HG02798 (cell line): Measurements from ENCODE around the gene ZNF831.

Source experiments
- ATAC-seq: cut with Tn5 transposase; IDR thresholded peaks from one replicate; pipeline ENCODE4 v1.9.1; 2021; ENCODE audit warnings: mild to moderate bottlenecking; ENCODE audit not compliant: unreplicated experiment, poor library complexity

ZNF831 gene

DNA sequence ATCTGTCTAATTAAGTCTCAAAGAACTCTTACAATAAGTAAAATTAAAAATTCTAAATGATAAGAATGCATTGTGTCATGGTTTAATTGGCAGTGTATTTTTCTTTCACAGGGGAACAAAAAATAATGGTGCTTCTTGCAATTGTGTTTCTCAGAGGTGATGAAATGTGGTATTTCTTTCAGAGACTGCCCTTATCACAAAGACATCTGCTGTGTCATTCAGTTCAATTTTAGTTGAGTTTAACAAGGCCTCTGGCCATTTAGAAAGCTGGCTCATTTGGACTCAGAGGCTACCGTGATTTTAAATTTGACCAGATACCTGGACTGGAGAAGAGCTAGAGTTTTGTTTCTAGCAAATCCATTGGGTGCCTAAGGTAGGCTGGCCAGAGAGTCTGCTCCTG is 23.6 kb upstream of the ZNF831 start:
- no peak for ATAC-seq

DNA sequence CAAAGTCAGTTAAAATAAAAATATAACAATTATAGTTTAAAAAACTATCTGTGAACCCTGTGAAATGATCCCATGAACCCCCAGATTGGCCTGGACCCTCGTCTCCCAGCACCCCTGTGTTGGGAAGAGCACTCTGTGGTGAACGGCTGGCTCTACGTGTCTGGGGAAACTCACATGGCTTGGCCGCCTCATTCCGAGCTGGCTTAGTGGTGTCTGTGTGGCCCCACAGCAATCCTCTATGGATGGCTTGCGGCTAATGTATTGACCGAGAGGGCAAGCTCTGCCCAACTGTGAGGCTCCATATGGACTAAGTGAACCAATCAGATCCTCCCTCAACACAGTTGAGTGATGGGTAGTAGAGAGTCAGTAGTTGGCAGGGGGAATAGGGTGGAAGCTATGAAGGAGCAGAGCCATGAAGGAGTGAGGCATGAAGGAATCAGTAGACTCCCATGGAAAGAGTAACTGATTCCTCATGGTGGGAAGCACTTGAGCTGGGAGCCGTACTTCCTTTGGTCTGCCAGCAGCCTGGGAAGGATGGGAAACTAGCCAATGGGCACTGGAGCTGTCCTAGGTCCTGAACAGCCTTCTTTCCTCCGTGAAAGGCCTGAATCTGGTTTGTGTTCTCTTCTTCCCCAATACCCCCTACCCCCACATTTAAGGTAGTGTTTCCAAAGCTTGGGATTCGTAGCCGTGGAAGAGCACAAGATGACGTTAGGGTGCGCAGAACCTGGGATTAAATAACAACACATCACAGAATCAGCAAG is 21.6 kb upstream of the ZNF831 start:
- no peak for ATAC-seq

DNA sequence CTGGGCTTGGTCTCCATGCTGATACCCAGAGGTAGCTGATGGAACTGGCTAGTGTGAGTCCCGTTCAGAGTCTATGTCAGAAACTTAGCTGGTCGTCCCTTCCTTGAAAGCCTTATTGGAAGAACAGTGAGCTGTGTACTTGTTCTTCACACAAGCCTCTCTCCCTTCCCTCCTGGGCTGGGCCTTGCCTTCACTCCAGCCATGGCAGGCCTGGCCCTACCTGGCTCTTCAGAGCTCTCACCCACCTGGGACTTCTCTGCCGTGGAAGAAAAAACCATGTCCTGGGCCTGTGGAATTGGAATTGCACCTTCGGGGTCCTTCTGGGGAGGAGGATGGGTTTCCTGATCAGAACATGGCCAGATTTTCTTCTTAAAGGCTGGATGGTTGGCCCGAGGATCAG is 20.3 kb upstream of the ZNF831 start:
- ATAC-seq: no peak

DNA sequence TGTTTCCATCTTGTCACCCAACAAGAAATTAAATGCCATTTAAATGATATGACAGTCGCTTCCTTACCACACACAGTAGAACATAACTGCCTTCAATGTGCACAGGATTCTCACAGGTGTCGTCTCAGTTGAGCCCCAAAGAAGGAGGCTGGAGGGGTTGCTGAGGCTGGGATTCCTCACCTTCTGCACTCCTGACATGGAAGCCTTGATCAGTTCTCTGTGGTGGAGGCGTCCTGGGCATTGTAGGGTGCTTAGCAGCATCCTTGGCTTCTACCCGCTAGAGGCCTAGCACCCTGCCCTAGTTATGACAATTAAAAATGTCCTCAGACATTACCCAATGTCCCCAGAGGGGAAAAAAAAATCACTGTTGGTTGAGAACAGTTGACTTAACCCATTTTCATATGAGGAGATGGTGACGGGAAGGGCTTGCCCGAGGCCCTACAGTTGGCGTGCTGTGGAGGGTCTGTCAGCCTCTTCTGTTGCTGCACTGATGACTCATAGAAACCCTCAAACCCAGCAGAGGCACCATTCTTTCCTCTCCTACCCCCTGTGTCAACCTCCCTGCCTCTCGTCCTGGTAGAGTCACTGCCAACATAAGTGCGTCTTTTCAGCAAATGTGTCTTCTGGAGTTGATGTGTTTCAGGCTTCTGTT is 19.3 kb upstream of the ZNF831 start:
- ATAC-seq: no peak

DNA sequence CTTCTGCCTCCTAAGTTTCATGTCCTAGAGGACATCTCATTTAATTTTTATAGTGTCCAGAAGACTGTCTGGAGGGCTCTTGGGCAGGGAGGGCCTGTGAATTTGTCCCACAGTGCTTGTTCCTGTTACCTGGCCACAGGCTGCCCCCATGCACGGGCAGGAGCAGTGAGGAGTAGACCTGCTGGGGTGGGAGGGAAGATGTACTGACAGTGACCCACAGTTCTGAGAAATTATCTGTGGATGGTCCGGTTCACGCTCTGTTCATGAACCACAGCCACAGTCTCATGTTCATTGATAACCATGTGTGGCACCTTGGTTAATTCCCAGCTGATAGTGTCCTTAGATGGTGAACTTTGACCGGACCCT is 18.8 kb upstream of the ZNF831 start:
- no peak for ATAC-seq

DNA sequence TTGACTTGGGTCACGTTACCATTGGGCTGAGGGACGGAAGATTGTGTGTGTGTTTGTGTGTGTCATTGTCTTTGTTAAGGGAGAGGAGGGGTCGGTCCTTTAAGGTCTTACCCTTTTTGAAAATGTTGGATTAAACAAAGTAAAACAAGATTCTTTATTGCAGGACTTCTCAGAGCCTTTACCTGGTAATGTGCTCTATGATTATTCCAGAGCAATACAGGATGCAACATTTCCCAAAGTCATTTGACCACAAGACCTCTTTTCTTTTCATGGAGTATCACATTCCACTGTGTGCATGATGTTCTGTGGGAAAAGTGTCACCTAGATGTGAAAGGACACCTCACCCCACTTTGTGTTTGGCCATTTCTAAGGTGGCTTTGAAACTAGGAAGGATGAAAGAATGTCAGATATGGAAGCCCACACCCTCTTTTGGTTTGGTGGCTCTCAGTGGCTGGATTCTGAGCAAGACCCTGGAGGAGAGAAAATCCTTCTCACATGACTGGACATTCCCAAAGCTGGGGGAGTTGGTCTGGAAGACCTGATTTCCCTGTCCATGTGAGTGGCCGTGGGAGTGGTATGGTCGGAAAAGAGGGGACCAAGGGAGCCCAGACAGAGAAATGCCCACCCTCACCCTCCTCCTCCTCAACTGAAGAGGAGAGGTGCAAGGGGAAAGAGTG is 18.2 kb upstream of the ZNF831 start:
- ATAC-seq: no peak

DNA sequence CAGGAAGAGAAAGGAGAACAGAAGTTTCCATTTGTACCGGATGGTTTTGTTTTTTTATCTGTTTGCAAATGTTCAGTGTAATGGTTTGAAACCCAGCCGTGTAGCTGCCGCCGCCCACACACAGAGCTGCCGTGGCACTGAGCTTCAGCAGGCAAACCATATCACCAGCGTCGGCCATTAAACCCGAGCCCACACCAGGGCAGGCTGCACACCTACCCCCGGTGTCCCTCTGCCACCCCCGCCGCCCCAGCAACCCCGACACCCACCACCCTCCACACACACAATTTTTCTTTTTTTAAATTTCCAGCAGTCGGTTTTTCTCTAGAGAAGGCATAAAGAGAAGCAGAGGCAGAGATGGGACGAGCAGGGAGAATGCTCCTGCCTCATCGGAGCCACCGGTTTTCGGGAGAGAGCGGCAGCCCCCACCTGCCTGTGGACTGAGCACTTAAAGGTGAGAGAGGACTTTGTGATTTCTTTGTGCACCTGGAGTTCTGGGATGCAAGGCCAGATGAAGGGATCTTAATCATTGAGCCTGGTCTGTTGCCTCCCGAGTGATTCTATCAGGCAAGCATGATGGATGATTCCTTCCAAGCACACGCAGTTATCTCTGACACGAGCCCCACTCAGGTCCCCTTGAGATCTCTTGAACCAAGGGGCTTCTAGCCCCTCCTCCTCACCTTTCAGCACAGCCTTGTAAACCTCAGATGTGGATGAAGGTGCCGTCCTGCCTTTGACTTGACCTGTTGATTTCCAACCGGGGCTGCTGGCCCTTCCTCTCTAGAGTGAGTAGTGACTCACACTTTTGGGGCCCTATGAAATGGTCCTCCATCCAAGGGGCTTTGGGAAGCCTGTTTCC is 17.5 kb upstream of the ZNF831 start:
- no peak for ATAC-seq

DNA sequence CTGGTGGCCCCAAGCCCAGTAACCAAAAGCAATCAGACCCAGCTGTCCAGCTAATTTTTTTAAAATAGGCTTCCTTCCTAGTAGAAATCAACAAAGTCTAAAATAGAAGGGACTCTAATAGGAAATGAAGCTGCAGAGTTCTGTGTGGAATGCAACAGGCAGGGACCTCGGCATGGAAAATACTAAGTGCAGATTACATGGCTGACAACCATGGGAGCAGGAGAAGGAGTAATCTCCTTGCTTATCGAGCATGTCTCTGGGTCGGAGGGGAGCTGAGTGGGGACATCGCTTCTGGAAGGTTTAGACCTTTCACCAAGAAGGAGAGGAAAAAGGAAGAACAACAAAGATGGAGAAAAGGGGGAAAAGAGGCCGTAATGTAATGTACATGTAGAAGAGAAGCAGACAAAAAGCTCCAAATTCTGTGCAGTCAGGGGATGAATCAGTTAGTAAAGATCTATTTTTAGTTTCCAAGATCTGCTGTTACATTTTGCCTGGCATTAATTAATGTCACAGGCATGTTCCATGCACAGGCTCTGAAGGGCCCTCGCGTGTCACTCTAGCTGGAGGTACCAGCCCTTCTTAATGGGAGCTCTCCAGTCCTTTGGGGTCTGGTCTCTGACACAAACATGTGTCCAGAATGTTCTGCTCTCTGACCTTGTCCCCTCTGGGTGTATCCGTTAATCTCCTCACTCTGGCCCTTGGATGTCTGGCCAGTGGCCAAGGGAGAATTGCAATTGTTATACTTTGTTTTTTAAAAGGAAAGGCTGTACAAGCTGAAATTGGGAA is 16.6 kb upstream of the ZNF831 start:
- no peak for ATAC-seq

DNA sequence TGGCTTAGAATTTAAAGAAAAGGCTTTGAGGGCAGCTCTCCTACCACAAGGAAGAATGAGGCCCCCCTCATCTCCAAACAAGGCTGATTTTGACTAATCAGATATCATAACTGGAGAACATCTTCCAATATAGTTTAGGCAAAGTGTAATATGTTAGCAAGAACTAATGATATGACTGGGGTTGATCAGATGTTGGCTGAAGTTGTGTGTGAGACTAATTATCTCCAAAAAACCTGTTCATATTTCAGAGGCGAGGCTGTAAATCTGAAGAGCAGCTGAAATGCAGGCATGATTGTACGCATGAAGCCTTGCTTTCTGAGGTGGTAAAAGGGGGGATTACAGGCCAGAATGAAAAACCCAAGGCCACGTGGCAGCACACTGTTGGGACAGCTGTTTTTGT is 16.0 kb upstream of the ZNF831 start:
- ATAC-seq: no peak

DNA sequence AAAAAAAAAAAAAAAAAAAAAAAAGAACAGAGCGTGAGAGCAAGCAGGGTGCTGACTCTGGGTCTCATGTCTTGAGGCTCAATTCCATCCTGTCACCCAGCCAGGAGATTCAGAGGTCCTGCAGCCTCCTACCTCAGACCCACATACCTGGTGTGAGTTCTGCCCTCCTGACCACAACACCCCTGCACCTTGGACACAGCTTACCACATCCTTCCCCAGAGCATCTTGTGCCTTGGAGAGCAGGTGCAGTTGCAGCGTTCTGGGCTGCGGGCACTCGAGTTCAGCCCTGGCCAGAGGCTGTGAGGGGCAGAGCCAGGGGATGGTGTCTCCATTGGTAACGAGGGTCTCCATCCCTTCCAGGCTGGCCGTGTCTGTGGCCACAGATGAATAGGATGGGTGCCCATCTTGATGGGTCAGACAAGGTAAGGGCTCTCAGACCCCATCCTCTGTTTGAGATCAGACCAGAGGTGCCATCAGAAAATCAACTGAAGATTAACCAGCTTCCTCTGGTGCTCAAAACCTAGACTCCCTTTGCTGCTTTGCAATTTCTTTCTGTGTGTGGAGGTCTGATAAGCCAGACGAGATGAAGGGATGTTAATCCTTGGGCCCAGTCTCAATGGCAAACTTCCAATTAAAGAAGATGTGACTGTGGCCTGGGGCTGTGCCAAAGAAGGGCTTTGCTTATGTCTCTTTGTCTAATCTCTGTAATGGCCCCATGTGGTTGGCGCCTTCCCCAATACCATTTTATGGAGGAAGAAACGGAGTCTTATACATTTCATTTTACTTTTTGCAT is 14.7 kb upstream of the ZNF831 start:
- ATAC-seq: no peak

DNA sequence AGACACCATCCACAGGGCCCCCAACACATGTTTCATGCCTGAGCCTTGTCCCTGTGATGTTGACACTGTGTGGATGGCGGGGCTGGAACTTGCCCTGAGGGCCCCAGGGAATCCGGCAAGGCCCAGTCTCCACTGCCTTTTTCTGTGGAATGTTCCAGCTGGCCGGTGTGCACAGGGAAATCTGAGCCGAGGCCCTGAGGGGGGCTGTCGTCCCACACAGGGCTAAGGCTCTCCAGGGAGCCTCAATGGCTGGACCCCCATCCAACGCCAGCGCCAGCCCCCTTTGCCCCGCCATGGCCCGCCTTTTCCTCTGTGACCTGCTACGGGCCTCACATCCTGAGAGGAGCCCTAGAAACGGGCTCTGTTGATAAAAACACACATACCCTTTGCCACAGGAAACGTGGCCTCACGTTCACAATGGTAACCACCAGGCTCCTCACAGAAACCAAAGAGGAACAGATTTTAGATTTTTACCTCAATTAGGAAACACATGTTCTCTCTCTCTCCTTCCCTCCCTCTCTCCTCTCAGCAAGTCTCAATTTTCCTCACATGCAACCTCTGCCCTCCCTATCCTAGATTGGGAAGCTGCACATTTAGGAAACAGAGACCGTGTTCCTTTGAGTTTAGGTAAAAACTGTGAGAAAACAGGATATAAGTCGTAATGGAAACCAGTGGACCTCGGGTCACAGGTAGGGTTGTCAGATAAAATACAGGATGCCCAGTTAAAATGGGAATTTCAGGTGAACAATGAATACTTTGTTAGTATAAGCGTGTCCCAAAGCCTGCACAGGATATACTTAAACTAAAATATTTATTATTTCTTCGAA is 13.7 kb upstream of the ZNF831 start:
- no peak for ATAC-seq

DNA sequence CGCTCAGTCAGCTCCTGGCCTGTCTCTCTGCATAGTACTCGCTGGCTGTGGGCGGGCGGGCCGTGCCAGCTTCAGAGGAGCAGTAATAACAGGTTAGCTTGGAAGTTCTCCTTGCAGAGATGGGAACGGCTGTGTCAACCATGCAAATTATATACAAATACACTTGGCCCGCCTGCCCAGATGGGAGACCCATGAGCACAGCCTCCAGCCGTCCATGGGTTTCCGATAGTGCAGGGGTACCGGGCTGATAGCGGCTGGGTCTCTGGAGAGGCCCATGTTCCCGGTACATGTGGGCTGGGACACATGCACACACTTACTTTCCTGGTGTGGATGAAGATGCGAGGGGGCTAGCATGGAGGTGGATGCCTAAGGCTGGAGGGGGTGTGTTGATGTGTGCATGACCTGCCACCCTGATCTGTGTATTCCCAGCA is 12.8 kb upstream of the ZNF831 start:
- no peak for ATAC-seq

DNA sequence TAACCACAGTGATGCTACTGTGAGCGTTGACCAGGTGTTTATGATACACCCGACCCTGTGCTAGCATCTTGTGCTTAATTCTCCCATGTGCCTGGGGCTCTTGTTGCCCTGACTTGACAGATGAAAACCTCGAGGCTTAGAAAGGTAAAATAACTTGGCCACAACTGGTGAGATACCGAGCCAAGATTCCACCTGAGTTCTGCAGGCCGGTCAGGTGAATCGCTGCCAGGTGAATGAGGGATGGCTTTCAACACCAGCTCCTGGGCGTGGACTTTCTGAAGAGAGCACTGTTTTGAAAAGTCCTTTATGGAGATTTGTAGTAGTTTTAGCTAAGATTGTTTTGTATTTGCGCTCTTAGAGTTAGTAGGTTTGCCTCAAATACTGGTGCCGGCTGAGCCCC is 12.2 kb upstream of the ZNF831 start:
- ATAC-seq: no peak

DNA sequence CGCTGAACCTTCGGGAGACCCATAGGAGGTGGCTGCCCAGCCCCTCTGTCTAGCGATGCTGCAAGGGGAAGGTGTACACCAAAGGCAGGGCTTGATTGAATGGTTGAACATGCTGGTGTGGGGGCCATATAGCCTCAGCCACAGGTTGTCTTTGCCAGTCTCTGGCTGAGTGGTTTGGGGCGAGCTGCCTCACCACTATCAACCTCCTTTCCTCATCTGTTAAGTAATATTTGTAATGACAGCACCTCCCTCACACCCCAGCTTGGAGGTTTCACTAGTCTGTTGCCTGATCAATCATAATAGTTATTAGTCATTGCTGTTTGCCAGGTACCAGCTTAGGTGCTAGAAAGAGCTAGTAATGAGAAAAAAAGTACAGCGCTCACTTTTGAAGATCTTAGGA is 11.8 kb upstream of the ZNF831 start:
- no peak for ATAC-seq

DNA sequence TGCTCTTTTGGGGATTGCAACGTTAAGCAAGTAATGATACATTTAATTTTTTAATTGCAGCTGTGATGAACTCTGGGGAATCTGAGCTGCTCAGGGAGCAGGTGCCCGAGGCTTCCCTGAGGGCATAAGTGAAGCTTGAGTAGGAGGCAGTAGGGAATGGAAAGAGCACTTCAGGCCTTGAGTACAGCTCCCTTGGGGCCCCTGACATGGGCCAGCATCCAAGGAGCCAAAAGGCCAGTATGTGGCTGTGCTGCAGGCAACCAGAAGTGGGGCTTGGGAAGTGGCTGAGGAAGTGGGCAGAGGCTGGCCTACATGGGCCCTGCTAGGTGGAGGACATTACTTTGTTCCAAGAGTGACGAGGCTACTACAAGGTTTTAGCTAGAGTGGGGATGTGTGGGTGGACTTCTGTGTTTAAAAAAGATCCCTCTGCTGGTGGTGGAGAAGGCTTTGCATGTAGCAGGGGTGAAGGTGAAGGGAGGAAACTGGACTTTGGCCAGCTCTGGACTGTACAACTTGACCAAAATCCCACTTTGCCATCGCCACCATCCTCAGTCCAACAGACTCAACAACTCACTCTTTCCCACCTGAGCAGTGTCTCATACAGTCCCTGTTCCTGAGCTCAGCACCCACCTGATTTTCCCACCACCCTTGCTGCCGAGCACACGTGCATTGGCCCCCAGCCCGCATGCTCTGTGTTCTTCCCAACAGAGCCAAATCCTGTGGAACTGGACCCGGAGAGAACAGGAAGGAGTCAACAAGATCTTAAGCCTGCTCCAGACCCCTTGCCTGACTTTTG is 10.9 kb upstream of the ZNF831 start:
- no peak for ATAC-seq

DNA sequence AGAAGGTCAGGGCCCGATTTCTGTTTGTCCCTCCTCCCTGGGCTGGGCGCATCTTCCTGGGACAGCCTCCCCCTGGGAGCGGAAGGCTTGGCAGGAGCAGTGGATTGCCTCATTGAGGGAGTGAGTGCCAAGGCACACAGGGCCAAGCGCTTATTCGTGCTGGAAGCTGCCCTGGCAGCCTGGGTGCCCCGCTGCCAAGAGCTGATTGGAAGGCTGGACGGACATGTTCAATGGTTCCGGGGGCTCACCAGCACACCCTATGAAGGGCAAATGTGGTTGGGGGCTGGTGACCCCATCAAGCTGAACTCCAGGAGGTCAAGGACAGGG is 10.3 kb upstream of the ZNF831 start:
- ATAC-seq: no peak

DNA sequence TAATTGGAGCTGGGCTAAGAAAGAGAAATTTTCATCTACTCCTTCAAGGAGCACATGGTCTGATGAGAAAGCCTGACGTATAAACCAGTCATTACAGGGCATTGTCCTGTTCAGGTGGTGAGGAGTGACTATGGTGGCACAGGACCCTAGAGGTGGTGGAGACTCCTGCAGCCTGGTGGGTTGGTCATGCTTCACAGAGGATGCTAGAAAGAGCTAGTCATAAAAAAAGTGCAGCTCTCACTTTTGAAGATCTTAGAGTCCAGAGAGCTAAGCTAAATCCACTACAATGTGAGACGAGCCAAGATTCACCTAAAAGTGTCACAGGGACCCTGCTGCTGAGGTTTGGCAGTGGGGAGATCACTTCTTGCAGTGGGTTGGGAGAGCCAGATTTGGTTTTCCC is 9.8 kb upstream of the ZNF831 start:
- ATAC-seq: no peak
